GM19397 (cell line): ENCODE measurements around the gene APBB2.

Experiments used
- ATAC-seq: cut with Tn5 transposase; IDR thresholded peaks from one replicate; pipeline ENCODE4 v1.9.1; 2021; ENCODE audit warnings: mild to moderate bottlenecking, moderate library complexity; ENCODE audit not compliant: unreplicated experiment

The APBB2 gene

DNA sequence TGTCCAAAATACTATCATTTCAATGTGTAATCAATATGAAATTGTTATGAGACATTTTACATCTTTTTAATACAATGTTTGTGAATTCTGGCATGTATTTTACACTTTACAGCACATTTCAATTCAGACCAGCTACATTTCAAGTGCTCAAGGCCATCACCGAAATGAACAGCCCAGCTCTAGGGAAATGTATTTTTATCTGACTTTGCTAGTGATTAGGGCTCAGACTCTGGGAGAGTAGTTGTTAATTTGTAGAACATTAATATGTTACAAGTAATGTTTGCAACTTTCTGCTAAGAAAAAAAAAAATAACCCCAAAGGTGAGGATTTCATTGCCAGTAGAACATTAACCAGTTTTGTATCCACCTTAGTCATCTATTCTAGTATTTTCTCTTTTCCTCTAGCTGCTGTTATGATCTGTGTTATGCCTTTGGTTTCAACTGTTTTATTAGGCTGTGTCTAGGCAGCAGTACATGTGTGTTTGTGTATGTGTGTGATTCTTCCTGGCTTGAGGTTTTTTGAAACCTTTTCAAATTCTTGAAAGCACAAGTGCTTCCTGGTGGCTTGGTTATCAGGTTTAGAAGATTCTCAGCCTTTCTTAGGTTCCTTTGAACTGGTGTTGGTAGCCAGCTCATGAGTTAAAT, 338.7 kb downstream of the APBB2 start:
- no peak for ATAC-seq

DNA sequence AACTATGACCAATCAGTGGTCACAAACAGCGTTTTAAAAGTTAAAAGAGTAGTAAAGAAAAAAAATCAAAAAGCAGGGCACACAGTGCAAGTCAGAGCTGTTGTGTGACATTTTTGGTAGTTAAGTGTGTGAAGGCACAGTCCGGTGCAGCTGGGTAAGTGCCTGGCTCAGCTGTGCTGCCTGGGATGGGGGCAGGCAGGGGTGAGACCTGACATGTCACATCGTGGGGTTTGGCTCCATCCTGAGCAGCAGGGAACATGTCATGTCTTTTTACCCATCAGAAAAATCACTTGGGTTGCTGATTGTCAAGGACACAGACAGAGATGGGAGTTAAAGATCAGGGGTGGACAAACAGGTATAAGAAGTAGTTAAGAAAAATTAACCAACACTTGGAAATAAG, 339.4 kb downstream of the APBB2 start:
- ATAC-seq: no peak

DNA sequence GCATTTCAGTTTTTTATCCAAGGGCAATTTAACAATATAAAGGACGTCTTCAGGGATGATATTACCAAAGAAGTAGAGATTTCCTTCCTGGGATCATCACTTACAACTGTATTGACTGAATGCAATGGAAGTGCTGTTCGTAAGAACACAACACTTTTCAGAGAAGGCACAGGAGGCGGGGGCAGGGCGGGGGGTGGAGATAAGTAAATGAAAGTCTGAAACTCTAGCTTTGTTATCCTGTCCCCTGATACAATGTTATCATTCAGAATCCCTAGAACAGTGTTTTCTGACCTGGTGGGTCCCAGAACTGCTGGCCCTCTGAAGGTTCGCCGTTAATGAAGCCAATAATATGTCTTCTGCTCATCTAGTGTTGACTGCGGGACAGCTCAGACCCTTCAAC, 340.0 kb downstream of the APBB2 start:
- no peak for ATAC-seq

DNA sequence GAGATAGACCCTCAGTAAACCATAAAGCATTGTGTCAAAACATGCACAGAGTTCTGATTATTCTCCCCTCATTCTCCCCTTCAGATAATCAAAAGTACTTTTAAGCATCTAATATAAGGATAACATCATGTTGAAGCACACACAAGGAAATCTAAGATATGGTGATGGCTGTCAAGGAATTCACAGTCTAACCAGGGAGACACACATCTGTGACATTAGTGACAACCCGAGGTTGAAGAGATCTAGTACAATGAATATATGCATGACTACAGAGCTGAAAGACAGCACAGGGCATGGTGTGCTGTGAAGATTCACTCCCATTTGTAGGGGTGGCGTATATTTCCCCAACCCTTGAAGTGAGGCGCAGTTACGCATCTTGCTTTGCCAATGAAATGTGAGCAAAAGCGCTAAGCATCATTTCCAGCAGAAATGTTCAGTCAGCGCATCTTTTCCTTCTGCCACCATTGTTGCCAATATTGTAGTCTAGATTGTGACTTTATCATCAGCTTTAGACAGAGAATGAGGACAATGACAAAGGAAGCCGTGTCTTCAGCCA, 342.6 kb downstream of the APBB2 start:
- ATAC-seq: no peak

GRCh38 chr4:40870150-40870549, 344.2 kb downstream of the APBB2 start:
- no peak for ATAC-seq

- no peak for ATAC-seq
Measured at GRCh38 chr4:40865696-40866095, 348.6 kb downstream of the APBB2 start.

DNA sequence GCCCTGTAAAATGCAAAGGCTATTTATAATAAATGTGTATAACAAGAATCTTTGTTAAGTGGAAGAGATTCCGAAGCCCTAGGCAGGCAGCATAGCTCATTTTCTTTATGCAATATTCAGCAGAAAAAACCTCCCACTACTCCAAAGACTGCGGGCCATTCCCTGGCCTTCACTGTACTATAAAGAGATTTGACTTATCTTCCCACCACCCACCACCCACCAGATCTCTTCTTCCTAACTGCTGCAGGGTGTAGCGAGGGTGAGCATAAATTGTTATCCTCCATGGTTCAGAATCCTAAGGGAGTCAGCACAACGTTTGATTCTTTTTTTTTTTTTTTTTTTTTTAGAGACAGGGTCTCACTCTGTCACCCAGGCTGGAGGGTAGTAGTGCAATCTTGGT, 349.8 kb downstream of the APBB2 start:
- ATAC-seq: no peak

- ATAC-seq: no peak
Measured at GRCh38 chr4:40858962-40859361, 355.4 kb downstream of the APBB2 start.

DNA sequence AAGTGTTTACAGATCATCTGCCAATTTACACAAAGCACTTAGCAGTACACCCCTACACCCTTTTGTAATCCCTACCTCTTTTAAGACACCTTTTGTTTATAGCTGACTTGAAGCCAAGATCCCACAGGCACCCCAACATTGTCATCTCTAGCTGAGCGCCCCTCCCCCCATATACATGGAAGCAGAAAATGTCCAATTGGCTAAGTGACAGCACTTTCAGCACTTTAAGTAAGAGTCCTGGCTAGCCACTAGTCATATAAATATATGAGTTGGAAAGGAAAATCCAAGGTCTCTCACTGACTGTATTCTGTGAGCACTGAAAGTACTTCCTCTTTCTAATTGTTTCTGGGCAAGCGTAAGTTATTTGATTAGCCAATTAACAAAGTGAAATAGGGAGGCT, 356.4 kb downstream of the APBB2 start:
- ATAC-seq: no peak

DNA sequence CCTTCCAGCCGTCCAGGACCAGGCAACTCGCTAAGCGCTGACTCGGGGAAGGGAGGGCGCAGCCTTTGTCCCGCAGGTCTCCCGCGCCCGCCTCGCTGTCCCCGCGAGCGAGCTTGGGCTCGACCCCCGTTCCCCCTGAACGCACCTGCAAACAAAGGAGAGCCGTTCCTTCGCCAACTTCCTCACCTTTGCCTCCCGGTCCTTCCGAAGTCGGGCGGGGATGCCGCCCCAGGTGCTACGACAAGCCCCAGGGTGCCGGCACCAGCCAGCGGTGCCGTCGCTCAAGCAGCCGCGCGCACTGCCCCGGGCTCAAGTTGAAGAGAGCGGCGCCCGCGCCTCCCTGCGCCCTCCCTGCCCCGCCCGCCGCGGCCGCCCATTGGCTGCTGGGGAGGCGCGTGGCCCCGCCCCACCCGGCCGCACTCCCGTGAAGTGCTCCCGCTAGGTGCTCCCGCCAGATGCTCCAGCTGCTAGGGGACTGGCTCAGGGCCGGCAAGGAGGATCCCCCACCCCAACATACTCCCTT, 357.4 kb downstream of the APBB2 start:
- ATAC-seq: peak; percentile 98

DNA sequence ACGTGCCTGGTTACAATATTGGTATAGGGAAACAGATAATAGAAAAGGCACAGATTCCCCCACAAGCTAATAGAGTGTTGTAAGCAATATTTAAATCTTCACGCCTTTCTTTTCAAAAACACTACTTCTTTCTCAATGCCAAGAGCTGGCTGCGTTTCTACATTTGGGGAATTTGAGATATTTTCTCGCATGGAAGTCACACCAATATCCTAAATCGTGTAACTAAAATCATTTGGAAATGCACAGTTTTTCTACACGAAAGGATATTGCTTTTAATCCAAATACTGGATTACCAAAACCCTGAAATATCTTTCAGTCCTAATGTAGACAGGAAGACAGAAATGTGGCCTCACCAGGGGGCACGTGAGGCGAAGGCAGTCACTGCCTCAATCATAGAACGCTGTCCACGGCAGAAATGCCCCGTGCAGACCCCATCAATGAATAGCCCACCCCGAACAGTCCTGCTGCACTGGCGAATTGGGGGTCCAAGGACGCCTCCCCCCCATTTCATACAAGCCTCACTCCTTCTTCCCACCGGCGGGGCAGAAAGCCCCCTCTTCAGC, 358.0 kb downstream of the APBB2 start:
- no peak for ATAC-seq

DNA sequence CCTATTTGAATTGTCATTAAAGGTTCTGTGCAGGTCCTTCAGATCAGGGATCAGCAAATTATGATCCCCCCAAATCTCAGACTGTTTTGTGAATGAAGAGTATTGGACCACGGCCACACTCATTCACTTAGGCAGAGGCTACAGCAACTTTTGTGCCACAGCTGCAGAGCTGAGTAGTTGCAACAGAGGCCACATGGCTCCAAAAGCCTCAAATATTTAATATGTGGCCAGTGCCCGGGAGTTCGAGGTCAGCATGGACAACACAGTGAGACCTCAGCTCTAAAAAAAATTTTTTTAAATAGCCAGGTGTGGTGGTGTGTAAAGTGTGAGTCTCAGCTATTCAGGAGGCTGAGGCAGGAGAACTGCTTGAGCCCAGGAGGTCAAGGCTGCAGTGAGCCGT, 363.8 kb downstream of the APBB2 start:
- ATAC-seq: no peak

GRCh38 chr4:40848940-40849339, 365.4 kb downstream of the APBB2 start:
- no peak for ATAC-seq

DNA sequence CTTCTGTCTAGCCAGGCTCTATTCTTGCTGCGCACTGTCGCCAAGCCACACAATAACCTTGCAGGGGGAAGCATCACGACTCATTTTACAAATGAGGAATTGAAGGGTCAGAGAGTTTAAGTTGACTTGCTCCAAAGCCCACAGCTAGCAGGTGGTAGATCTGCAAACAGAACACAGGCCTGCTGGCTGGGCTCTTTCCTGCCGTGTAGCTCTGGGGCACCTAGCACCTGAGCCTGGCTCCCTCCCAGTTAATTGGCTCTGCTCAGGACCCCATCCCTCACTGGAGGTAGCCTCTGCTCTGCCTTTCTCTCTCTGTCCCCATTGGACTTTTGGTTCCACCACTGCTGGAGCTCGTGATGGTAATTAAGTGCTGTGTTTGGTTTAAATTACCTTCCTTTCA, 366.1 kb downstream of the APBB2 start:
- no peak for ATAC-seq

GRCh38 chr4:40846532-40846931, 367.8 kb downstream of the APBB2 start:
- no peak for ATAC-seq

GRCh38 chr4:40845154-40845835, 369.0 kb downstream of the APBB2 start:
- ATAC-seq: no peak

DNA sequence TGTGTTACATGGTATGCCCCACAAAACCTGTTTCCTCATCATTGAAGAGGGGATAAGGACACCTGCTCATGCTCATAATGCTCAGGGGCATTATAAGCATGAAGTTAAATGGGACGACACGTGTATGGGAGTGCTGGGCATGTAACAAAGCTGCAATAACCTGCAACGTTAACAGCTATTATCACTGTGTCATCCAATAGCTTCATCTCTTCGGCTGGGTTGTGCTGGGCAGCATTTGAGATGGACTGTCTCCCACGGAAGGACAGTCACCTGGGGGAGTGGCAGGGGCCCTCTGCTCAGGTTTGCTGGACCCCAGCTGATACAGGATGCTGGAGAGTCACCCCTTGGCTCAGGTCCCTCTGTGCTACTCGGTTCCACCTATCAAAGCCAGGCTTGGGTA, 370.1 kb downstream of the APBB2 start:
- no peak for ATAC-seq

DNA sequence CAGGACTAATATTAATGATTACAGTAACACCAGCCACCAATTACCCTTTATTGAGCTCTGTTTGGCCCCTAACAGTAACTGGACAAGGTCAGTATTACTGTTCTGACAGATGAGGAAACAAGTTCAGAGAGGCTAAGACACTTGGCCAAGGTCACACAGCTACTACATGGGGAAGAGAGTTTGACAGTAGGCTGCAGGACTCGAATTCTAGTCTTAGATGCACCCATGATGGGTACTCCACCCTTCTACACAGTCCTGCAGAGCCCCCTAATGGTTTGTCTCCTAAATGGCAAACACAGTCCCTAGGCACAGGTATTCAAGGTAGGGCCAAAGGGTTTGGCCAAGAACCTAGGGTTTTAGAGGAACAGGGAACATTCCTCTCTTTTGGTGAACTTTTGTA, 370.6 kb downstream of the APBB2 start:
- ATAC-seq: no peak

GRCh38 chr4:40842725-40843423, 371.5 kb downstream of the APBB2 start:
- no peak for ATAC-seq

DNA sequence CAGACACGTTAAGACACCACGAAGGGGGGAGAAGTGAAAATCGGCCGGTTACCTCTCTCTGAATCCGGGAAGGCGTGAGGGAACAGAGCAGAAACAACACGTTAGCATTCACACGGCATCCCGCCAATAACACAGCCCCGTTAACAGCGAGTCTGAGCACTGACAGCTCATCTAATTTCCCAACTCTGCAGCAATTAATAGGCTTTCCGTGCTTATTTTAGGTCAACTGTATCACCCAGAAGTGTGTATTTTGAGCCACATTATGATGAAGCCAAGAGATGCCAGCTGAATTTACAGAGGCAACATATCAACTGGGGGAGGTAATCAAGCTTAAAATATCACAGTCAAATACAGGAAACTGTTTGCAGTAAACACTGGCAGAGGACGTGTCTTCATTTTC, 372.0 kb downstream of the APBB2 start:
- ATAC-seq: no peak

DNA sequence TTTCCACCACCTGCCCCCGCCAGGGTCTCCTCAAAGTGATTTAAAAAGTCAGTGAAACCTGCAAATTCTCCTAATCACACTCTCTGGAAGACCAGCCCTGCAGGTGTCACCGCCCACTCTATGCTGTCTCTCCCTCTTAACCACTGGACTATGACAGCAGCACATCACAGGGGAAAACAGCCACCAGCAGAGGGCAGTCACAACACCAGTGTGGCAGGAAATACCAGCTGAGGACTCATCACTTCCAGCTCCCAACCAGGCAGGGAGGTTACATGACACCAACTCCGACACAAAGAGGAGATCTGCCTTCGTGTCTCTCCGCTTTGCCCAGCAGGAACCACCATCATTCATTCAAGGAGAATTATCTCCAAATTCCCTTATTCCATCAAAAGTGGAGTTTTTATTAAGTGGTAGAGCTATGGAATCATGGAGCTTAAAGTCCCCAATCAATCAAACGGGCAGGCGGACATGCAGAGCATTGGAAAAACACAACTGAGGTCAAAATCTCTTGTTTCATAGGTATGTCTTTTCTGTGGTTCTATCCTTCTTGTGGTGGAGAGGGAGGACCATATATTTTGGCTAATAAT, 373.3 kb downstream of the APBB2 start:
- peak; percentile 51 for ATAC-seq
